ENCODE results near the gene MRPS18C.
"Not testable (repeated sequence)": the region's sequence is repeated elsewhere in the genome, so short reads cannot be mapped to it uniquely, and the experiment has no call there.

Gene MRPS18C

DNA sequence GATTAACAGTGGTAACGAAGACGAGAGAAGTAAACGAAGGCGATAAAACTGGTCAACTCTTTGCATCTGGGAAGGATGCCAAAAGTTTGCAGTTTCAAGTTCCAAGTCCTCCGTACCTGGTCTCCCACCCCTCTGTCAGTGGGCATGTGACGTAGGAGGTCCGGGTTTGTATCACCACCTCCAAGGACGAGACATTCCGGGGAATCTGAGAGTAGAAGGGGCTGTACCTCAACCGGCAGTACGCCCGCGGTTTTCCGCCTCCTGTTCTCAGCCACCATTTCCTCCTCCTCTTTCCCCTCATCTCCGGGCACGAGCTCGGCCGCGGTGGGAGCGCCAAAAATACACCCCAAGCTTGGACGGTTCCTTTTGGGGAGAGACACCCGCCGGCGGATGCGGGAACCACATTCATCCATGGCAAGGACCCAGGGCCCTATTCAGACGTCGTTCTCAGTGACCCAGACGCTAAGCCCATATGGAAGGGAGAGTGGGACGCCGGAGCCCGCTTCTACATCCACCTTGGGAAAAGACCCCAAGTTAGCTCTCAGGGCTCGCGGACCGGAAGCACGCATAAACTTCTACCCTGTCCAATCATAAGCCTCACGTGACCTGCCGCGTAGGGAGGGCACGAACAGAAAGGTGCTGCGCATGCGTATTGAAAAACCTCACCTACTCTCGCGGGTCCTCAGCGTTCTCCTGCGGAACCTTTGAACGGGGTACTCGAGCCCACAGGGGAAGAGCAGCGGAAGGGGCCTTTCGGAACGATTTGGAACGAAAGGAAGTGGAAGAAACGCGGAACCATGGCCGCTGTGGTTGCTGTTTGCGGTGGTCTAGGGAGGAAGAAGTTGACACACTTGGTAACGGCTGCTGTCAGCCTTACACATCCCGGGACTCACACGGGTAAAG is at the start of gene MRPS18C, which contains the start of gene HELQ:
TSS of gene MRPS18C (plus strand) at position 778 of the 903 bp plus-strand sequence. CDS start at position 798, 20 bp downstream.
TSS of gene HELQ (minus strand) at position 543 of the 903 bp plus-strand sequence. CDS start at position 413, 130 bp downstream.
- peak; percentile 99 for DNase-seq

DNA sequence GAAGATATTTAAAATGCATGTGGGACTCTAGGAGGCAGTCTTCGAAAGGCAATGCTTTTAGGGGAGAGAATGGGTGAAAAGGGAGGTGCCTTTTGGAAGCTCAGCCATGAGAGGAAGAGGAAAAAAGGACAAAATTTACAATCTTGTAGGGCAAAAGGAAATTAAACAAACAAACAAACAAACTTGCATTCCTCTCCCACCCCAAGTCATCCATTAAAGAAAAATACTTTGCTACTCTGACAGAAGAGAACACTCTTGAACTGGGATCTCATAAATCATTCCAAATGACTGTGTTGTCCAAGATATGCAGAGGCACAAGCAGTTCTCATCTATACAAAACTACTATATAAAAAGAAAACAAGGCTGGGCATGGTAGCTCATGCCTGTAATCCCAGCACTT is 47.0 kb upstream of the MRPS18C start:
- DNase-seq = no peak

DNA sequence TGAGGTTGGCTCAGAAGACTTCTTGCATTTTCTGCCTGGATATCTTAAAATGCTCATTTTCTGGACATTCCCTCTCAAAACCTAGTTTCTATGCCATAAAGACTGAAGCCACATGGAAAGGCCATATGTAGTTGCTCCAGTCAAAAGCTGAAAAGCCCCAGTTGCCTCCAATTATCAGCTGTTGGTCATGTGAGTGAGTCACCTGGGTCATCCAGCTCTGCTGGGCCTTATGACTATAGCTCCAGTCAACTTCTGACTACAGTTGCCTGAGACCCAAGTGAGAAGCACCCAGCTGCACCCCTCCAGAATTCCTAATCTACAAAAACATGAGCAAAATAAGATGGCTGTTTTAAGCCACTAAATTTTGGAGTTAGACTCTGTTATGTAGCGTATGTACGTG is 42.2 kb upstream of the MRPS18C start:
- no peak for DNase-seq

DNA sequence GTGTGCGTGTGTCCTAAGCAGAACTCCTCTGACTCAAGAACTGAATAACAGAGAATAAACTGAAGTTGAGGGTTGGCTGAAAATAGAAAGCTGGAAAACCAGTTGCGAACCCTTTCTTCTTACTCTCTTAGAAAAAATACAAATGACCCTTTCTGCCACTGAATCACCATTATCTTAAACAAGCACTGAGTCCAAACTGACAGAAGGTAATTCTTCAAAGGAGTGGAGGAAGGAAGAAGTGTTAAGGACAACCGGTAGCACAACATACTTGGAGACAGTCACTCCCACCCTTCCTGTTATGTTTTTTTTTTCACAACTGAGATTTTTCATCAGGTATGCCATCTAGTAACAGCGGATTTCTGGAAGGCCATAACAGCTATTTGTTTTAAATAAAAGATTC is 38.3 kb upstream of the MRPS18C start:
- no peak for DNase-seq

DNA sequence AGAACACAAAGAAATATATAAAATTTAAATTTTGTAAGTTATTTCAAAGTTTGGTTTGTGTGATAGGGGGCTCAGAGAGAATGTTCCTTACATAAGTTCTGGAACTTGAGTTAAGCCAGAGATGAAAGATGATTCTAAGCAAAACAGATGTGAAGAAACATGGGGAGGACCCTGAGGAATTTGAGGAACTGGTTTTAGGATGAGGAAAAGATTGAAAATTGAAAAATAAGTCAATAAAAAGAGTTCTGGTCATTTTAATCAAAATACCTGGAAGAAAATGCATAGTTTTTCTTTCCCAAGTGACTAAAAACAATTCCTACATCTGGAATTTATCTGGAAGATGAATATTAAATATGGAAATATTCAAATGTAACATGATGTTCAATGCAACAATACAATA is 37.6 kb upstream of the MRPS18C start:
- DNase-seq = no peak

DNA sequence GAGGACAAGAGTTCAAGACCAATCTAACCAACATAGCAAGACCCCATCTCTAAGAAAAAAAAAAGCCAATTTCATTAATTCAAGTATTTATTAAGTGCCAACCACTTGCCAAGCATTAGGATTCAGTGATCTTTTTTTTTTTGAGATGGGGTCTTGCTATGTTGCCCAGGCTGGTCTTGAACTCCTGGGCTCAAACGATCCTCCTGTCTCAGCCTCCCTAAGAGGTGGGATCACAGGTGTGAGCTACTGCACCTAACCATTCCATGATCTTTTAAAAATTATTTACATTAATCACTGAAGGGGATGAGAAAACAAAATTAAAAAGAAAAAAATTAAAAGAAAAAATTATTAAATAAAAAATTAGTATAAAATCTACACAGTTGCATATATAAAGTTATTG is 24.7 kb upstream of the MRPS18C start:
- DNase-seq = no peak

DNA sequence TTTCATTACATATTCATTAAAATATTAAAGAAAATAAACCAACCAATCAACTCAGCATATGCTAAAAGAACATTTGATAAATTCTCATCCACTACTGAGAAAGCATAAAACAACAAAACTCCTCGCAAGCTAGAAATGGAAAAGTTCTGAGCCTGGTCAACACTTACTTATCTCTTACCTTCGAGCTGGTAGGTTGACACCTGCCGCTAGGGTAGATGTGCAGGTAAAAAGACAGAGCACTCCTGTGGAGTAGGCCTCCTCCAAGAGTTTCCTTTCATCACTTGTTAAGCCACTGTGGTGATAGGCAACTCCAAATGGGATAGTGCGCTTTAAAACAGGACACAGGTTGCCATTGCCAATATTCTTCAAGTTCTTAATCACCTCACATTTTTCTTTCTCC is 19.2 kb upstream of the MRPS18C start:
- no peak for DNase-seq

DNA sequence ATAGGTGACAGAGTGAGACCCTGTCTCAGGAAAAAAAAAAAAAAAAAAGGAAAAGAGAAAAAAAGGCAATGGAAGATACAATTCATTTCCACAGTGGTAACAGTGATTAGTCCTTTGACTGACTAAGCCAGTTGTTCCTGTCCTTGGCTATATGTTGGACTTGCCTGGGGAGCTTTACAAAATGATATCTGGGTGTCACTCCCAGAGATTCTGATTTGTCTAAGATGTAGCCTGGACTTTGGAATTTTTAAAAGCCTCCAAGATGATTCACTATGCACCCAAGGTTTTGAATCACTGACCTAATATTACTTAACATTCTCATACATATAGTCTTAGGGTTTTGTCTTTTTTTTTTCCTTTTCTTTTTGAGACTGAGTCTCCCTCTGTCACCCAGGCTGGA is 17.1 kb upstream of the MRPS18C start:
- DNase-seq = no peak

DNA sequence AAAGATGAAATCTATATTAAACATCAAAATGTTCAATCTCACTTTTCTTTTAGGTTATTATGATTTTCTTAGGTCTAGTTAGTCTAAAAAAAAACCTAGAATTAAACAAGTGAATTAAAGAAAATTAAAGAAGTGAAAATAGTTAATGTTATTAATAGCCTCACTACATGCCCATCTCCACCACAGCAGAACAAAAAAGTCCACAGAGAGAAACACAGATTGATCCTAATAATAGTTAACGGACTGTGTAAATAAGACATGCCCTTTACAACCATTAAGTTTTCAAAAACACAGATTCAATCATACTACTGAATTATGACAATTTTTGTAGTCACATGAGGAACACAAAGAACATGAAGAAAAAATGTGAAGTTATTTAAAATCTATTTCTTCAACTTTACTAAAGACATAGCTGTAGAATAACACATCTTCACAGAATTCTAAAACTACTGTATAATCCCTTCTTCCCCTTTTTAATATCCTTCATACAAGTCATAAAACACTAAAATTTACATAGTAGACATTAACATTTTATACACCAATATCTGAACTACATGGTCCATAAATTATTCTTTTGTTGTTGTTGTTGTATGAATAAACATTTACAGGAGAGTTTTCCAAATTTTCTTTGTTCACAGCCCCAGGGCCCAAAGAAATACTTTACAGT is 15.6 kb upstream of the MRPS18C start:
- DNase-seq = no peak

DNA sequence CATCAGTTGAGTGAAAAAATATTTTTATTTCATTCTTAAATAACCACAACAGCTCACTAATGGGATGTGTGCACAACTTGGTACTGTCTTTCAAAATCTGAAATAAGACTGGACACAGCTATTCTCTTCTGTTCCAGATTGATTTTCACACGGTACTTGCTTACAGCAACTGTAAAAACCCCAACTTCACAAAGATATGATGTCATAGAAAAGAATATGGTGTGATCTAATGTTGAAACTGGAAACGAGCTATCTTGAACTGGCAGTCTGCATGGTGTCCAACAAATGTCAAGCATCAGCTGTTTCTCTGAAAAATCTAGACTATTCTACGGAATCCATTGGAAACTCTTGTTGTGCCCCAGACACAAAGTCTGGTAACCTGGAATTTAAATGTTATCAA is 15.0 kb upstream of the MRPS18C start:
- no peak for DNase-seq

DNA sequence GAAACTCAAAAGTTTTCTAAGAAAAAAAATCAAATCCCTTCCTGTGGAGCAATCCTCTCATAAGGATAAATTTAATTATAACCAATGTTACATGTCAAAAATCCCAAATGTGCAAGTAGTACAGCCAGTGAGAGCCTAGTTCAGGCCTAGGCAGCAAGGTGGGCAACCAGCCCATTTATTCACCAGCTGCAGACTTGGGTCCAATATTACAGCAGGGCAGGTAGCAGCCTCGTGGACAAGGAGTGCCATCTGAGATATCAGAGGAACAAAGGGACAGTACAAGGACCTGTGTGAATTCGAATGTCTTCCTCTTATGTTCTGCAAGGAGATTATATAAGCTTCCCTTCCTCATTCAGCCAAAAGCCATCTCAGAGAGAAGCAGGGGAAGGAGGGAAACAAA is 6.8 kb upstream of the MRPS18C start:
- DNase-seq = no peak

DNA sequence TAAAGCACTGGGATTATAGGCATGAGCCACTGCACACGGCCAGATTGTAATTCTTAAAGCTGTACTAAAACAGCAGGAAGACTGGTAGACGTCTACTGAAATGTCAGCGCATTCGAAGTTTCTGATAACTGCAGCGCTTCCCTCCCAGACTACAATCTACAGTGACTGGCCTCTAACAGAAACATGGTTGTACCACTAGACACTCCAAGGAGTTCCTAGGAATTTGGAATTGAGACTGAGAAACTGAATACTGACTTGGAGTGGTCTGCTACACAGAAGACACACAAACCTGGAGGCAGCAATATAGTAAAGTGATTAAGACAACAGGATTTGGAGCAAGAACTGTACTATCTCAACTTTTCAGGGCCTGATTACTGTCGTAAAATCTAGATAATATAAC is 1.2 kb upstream of the MRPS18C start:
- DNase-seq = no peak

DNA sequence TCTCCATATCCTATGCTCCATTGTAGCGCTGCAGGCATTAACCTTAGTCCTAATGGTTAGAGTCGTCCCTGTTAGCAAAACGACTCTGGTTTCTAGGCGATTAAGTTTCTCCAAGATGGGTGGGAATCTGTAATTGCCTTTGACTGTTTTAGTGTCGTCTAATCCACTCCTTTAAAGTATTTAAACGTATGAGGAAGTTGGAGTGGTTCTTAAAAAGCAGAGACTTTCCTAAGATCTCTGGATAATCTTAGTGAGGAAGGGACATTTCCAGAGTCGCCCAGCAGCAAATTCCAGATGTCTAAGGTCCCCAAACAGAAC is 285 bp downstream of the MRPS18C start:
- no peak for DNase-seq

DNA sequence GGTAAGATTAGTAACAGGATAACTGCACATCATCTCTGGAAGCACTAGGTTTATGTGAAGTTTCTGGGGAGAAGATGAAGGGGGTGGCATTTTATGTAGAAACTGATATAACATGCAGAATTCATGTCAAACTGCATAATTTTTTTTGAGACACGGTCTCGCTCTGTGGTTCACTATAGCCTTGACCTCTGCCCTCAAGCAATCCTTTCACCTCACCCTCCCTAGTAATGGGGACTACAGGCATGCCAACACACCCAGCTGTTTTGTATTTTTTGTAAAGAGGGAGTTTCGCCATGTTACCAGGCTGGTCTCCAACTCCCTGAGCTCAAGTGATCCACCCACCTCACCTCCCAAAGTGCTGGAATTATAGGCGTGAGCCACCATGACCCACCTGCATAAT is 17.6 kb downstream of the MRPS18C start:
- no peak for DNase-seq

DNA sequence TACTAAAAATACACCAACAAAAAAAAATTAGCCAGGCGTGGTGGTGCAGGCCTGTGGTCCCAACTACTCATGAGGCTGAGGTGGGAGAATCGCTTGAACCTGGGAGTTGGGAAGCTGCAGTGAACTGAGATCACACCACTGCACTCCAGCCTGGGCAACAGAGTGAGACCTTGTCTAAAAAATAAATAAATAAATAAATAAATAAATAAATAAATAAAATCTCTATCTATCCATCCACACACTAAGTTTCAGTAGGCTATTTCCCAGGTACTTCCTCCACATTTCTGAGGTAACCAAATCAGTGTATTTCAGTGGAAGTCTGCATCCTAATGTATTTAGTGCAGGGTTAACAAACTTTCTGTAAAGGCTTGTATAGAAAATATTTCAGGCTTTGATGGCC is 18.1 kb downstream of the MRPS18C start:
- no peak for DNase-seq

DNA sequence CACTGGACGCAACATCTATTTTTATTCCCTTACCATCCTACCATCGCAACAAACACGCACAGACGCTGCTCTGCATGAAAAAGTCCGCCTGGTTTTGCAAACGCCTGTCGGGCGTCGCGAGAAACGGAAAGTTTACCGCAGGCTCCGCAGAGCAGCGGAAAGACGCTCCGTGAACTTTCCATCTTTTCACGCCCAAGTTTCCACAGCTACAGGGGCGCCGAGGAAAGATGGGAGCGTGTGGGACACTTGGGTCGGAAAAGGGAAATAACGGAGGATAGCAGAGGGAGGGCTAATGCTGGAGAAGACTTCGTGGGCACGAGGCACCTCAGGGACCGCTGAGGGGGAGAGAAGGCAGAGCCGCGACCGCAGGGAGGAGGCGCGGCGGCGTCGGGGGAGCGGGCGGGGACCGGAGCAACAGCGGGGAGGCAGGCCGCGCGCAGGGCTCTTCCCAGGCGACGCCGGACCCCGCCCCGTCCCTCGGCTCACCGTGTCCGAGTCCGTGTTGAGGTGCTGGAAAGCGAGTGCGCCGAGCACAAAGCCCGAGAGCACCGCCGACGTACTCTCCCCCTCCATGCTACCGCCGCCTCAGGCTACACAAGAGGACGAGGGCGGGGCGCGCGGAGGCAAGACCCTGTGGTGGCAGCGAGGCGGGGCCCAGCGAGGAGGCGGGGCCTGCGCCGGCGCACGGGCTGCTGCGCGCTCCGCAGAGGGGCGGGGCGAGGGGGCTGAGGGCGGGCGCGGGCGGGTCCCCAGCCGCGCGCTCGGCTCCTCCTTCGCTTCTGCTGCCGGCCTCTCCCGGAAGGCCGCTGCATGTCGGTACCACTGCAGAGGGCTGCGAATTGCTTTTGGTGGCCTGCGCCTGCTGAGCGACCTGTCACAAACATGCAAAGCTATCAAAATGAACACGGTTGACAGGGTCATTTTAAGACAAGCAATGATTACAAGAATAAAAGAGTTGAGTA is 28.9 kb downstream of the MRPS18C start, which contains the start of gene ABRAXAS1:
TSS of gene ABRAXAS1 (minus strand) at position 601 of the 962 bp plus-strand sequence. CDS start at position 573, 28 bp downstream.
- DNase-seq = peak; percentile 93

DNA sequence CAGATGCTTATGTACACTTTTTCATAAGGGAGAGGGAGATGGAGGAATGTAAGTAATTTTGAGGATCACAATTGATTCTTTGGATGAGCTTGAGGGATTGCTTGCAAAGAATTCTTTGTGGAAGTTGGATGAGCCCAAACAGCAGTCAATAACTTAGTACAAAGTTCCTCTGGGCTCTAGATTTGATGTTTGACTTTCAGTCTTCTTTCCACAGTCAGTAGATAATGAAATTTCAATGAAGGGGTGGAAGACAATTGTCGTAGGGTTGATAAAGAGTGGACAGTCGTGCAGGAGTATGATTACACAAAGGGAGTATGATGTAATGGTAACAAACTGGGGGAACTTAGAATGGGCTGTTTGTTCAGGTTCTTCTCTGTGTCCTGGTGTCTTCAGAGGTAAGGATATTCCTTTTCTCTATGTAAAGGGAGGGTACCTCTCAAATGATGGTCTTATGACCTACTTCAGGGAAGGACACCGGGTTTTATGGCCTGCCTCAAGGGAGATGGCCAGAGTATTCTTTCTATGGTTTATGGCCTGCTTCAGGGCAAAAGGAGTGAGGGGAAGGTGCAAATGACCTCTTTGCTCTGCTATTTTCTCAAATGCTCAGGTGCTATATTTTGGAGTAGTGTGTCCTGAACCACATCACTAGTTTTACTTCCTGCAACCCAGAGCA is 30.7 kb downstream of the MRPS18C start:
- DNase-seq = no peak

DNA sequence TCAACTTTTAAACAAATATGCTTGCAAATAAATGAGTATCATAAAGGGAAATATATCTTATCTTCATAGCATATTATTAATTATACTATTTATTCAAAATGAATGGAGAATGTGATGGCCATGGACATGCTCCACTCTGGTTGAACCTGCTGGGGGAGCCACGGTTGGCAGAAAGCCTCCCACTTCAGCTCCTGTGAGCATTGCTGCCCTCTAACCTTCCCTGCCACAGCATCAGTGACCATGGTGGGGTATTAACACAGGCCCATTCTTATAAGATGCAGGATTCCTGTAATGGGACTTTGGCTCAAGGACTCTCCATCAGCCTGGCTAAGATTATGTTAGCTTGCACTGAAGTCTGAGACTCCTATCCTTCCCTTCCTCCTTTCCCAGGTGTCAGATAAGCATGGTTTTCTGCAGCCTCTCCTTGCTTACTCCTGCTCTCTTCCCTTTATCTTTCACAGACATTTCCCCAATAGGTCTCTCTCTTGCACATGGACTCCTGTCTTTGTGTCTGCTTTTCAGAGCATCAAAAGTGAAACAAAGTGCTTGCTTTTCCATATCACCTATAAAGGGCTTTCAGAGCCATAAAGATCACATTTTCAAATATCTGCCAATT is 34.0 kb downstream of the MRPS18C start:
- no peak for DNase-seq

DNA sequence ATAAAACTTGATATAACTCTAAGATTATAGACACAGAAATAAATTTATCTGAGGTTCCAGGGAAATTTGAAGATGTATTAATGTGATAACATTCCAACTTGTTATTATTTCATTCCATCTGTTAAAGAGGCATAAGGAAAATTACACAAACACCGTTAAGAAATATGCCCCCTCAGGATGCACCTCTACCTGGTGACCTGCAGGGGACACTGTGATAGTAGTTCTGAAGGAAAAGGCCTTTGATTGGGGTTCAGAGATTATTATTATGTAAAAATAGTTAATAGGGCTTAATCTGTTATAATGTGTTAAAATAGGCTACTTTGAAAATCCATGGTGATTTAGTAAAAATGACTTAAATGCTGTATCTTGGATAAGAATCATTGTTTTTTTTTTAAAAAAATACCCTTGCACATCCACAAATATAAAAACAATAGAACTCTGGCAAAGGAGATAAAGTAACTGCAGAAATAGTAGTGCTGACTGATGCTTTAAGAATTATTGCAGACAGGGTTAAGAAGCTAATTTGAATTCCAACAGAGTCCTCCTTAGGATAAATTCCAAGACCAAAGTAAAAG is 35.1 kb downstream of the MRPS18C start:
- DNase-seq = no peak

DNA sequence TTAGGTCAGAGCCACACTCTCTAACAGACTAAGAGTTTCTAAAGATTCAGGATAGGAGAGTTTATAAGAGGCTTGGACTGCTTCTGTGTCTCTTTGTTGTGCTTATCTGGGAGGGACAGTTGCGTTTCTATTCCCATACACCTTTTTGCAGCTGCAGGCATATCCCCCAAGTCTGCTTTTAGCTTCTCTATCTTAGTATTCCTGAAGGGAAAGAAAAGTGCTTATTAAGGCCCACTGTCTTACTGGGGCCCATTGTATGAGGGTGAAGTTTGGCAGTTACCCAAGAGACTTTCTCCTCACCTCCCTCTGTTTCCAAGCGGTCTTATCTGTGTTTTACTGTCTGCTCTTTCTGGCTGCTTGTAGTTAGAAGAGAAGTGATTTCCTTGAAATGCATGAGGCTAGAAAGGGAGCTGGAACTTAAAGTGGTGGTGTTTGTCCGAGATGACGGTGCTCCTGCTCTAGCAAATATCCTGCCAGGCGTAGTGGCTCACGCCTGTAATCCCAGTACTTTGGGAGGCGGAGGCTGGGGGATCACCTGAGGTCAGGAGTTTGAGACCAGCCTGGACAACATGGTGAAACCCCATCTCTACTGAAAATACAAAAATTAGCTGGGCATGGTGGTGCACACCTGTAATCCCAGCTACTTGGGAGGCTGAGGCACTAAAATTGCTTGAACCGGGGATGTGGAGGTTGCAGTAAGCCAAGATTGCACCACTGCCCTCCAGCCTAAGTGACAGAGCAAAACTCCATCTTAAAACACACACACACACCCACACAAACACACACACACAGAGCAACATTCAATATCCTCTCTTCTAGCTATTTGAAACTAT is 40.4 kb downstream of the MRPS18C start:
- DNase-seq = not testable (repeated sequence)

DNA sequence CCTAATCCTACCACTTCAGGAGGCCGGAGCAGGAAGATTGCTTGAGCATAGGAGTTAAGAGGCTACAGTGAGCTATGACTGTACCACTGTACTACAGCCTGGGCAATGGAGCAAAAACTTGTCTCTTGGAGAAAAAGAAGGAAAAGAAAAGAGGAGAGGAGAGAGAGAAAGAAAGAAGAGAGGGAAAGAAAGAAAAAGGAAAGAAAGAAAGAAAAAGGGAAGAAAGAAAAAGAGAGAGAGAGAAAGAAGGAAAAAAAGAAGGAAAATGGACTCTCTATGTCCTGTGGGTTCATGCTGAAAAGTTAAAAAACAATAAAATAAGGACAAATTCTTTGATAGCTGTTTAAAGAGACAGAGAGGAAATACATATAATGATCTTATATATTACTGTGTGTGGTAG is 42.3 kb downstream of the MRPS18C start:
- no peak for DNase-seq

All from NCI-H1092 treated with DMSO at 0.1 percent for 48 hours (cell line).